NCI-H82 treated with DMSO at 0.1 percent for 48 hours (cell line): ENCODE data around the gene VPS52.

ENCODE experiments used
- DNase-seq: peaks from one replicate; lab custom pipeline; 2025; ENCODE audit not compliant: unreplicated experiment; lab: John Stamatoyannopoulos, UW

The VPS52 gene

DNA sequence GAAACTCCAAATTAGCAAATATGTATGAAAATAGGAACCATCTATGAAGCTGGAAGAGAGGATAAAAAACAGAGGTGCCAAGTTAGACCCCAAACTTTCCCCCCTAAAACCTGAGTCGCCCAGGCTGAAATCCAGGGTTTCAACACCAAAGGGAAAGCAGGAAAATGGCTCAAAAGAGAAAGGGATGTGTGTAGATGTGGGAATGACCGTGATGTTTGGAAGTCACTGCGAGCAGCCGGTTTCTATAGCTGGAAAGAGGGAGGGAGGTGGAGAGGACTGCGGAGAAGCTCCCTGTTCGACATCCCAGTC is 58.9 kb downstream of the VPS52 start:
- DNase-seq: no peak

DNA sequence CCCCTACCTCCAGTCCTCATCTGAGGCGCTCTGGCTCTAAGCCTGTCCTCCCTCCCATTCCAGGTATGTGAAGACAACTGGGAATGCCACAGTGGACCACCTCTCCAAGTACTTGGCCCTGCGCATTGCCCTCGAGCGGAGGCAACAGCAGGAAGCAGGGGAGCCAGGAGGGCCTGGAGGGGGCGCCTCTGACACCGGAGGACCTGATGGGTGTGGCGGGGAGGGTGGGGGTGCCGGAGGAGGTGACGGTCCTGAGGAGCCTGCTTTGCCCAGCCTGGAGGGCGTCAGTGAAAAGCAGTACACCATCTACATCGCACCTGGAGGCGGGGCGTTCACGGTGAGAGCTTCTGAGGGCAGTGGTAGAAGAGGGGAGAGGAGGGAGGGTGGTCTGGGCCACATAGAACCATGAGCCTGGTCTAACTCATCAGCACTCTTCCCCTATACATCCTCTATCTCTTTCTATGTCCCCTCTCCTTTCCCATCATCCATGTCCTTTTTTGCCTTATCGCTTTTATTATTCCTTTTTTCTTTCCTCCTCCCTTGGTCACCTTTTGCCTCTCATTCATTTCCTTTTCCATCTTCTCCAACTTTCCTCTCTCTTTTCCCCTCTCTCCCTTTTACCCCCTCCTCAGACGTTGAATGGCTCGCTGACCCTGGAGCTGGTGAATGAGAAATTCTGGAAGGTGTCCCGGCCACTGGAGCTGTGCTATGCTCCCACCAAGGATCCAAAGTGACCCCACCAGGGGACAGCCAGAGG is 59.8 kb downstream of the VPS52 start:
- DNase-seq: no peak

DNA sequence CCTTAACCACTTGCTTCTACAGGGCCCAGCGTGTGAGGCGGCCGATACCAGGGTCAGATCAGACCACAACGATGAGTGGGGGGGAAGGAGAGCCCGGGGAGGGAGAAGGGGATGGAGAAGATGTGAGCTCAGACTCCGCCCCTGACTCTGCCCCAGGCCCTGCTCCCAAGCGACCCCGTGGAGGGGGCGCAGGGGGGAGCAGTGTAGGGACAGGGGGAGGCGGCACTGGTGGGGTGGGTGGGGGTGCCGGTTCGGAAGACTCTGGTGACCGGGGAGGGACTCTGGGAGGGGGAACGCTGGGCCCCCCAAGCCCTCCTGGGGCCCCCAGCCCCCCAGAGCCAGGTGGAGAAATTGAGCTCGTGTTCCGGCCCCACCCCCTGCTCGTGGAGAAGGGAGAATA is 60.5 kb downstream of the VPS52 start:
- DNase-seq: no peak

DNA sequence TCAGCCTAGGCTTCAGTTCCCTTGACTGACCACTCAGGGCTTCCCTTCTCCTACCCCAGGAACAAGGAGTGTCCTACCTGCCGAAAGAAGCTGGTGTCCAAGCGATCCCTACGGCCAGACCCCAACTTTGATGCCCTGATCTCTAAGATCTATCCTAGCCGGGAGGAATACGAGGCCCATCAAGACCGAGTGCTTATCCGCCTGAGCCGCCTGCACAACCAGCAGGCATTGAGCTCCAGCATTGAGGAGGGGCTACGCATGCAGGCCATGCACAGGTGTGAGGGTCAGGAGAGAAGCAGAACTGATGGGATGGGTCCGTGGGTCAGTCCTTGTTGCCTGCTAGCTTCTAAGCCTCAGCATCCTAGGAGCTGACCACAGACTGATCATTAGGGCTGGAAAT is 61.8 kb downstream of the VPS52 start:
- DNase-seq: no peak

DNA sequence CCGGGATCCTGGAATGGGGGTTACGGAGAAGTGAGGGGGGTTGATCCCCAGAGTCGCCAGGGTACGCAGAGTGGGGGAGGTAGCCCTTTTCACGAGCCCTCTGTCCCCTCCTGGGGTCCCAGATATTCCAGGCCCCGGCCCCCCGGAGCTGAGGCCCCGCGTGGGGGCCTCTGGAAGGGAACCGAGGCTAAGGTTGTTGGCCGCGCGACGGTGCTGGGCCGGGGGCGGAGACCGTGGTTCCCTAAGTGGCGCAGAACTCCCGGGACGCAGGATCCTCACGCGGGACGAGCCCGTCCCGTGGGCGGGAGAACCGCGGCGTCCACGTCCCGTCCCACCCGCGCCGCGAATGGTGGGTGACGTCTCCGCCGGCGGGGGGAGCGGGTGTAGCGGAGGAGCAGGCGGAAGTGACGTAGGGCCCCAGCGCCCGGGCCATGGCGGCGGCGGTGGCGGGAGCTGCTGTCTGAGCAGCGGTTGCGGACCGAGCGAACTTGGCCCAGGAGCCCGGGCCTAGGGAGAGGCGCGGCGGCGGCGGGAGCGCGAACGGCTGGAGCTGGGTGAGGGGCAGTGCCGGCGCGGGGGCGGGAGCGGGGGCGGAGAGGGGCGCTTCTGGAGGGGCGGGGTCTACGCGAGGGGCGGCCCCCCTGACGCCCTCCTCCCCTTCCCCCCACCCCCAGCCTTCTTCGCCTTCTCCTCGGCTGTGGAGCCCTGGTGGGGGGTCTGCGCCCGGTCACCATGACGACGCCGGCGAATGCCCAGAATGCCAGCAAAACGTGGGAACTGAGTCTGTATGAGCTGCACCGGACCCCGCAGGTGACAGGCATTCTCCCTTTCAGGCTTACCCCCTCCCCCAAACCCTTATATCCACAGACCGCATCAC is 63.3 kb downstream of the VPS52 start, which contains the start of gene RING1:
Gene RING1, plus strand, starts transcription at position 410 of the 877 bp plus-strand sequence. Its CDS starts 323 bp downstream, at position 733.
- DNase-seq: no peak

DNA sequence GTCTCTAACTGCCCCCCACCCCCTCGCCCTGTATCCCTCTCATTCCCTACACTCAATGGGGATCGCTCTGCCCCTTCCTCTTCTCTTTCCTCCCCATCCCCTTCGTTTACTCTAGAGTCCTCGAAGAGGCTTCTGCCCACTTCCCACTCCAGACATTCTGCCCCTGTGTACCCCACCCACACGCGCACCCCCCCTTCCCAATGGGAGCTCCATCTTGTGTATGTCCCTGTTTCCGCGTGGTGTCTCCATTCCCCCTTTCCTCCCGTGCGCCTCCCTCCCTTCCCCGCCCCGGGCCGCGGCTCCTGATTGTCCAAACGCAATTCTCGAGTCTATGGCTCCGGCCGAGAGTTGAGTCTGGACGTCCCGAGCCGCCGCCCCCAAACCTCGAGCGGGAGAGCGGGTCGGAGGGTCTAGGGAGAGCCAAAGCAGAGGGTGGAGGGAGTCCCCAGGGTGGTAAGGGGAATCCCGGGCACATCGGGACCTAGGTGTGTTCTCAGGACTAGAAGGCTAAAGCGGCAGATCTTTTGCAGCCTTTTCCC is 64.1 kb downstream of the VPS52 start:
- no peak for DNase-seq

DNA sequence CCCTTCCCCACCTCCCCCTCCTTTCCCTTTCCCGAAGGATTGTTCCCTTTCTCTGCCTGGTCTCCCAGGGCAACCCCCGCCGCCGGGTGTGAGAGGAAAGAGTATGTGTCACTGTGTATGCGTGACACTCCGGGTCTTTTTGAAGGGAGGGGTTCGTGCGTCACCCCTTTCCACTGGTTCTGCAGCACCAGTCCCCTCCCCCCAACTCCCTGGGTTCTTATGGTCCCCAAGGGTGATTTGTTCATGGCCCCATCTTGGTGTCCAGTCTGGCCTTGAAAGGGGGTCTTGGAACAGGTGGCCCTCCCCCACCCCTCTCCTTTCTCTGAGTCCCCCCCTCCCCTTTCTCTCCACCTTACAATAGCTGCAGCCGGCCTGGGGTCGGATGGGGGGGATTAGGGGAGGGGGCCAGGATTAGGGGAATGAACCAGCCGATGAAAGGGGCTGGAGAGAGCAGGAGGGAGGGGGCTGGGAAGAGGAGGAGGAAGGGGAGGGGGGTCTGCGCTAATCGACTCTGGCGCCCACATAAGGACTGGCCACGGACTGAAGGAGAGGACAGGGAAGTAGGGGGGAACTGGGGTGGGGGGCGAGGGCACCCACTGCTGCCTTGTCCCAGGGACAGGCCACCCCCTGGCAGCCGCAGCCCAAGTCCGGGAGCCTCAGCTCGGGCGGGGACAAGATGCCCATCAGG is 64.7 kb downstream of the VPS52 start:
- no peak for DNase-seq

DNA sequence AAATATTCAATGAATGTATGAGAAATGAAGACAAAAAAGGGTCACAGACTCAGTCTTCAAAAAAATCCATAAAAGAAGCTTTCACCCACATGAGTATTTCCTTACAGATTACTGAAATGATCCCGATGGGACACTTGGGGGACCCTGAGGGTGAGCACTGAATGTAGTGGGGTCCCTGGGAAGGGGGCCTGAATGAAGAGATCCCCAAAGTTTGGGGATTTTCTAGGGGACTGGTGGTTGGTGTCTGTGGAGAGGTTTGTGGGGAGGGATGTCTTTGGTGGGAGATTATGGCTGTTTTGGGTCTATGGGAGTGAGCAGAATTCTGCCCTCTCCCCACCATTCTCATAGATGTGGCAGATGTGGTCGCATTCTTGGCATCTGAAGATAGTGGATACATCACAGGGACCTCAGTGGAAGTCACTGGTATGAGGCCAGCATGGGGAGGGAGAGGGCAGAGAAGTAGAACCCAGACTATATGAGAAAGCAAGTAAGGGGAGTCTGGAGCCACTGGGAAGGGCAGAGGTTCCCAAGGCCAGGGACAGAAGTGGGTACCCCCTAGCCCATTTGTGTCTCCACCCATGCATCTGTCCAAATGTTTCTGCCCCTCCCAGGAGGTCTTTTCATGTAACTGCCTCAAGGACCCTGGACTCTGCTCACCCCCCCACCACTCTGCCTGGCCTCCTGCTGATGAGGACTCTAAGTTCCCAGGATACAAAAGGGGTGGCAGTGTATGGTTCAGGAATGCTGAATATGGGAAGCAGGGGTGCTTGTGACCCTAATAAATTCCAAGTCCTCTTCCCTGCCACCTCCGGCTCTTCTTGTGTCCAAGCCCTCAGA is 65.4 kb downstream of the VPS52 start:
- DNase-seq: no peak

DNA sequence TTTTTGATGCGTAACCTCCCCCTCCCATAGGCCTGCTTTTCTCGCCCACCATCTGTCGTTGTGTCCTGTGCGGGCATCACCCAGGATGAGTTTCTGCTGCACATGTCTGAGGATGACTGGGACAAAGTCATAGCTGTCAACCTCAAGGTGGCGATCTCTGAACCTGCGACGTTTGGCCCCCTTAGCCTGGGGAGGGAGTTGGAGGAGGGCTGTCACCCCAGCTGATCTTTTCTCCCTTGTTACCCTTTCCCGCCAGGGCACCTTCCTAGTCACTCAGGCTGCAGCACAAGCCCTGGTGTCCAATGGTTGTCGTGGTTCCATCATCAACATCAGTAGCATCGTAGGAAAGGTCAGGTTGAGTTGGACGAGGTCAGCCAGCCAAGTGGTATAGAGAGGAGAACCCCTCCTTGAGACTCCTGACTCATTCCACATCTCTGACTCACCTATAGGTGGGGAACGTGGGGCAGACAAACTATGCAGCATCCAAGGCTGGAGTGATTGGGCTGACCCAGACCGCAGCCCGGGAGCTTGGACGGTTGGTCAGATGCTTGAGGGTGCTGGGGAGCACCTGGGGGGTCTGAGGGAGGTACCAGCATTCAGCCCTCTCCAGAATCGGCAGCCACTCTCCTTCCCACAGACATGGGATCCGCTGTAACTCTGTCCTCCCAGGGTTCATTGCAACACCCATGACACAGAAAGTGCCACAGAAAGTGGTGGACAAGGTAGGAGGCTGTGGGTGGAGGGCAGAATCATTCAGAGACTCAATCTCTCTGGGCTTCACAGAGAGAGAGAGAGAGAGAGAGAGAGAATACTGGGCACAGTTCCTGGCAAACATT is 66.3 kb downstream of the VPS52 start:
- no peak for DNase-seq

DNA sequence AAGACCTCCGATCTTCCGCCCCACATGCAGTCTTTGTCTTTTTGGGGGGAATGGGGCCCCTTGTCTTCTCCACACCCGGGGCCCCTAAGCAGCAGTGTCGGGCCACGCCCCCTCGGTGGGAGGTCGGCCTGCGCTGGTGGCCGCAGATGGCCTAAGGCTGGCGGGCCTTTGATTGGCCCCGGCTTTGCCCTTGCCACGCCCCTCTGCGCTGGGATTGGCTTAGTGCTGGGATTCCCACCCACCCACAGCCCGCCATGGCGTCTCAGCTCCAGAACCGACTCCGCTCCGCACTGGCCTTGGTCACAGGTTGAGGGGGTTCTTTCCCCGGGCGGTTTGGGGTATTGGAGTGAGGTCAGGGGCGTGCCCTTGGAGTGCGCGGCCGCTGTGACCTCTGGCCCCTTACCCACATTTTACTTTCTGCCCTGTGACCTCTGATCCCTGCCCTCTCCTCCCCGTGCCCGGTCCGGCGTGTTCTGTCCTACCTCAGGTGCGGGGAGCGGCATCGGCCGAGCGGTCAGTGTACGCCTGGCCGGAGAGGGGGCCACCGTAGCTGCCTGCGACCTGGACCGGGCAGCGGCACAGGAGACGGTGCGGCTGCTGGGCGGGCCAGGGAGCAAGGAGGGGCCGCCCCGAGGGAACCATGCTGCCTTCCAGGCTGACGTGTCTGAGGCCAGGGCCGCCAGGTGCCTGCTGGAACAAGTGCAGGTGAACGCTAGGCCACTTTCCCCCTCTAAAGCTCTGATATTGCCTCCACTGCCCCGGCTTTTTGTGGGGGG is 67.1 kb downstream of the VPS52 start, which contains the start of gene HSD17B8:
Gene HSD17B8, plus strand, starts transcription at position 241 of the 776 bp plus-strand sequence. Its CDS starts 14 bp downstream, at position 255.
- DNase-seq: peak; percentile 79

DNA sequence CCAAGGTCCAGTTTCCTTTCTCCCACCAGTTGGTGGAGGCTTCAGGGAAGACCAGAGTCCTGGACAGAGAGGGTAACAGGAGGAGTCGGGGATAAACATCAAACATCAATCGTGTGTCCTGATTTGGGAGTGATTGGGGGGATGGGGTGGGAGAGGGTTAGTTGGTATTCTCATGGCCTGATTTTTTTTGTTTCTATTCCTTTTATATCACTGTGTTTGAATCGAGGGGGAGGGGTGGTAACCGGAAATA is 67.6 kb downstream of the VPS52 start:
- DNase-seq: no peak

DNA sequence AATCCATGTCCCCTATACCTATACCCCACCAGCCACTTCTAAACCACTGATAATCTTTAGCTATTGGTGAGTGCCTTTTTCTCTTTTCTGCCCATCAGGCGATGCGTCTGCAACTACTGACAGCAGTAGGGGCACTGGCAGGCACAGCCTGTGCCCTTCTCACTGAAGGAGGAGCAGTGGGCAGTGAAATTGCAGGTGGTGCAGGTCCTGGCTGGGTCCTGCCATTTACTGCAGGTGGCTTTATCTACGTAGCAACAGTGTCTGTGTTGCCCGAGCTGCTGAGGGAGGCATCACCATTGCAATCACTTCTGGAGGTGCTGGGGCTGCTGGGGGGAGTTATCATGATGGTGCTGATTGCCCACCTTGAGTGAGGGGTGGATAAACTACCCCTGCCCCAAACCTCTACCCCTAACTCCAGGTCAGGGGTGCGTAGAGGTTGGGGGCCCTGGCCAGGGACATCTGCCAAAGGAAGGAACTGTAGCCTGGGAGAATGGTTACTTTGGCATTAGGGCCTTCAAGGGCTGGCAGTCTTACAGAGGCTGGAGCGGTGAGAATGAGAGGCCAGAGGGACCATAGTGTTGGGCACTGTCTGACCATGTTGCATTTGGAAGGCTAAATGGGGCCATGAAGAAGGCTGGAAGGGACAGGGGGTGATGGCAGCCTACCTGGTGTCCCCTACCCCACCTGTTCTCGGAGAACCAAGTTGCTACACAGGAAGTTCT is 68.1 kb downstream of the VPS52 start:
- no peak for DNase-seq

DNA sequence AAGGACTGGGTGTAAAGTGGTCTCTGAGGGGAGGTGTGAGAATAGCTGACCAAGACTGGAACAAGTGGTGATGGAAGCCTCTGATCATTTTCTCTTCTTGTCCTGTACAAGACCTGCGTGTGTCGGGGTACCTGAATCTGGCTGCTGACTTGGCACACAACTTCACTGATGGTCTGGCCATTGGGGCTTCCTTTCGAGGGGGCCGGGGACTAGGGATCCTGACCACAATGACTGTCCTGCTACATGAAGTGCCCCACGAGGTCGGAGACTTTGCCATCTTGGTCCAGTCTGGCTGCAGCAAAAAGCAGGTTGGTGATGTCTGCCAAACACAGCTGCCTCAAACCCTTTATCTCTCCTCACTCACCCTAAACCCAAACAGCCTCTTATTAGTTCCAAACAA is 68.9 kb downstream of the VPS52 start:
- DNase-seq: no peak

DNA sequence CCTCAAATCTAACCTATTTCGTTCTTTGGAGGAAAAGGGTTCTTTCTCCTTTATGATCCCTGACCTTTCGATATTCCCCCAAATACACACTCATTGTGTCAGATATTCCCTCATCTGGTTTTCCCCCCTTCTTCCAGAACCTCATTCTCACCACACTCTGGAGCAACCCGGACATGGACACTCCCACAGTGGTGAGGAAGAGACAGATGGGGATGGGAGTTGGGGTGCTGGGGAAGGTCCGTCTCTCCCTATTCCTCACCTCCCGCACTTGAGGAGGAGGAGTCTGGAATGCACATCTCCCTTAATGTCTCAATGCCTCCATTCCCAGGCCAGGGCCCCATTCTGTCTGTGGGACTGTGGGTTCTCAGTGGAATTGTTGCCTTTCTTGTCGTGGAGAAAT is 69.7 kb downstream of the VPS52 start:
- DNase-seq: no peak

DNA sequence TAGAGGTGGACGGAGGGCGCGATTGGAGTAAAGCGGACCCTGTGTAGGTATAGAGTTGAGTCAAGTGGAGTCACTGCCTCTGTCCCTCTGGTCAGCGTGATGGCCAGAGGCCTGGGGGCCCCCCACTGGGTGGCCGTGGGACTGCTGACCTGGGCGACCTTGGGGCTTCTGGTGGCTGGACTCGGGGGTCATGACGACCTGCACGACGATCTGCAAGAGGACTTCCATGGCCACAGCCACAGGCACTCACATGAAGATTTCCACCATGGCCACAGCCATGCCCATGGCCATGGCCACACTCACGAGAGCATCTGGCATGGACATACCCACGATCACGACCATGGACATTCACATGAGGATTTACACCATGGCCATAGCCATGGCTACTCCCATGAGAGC is 70.5 kb downstream of the VPS52 start:
- DNase-seq: no peak
